HL-60 (cell line): Measurements from ENCODE around the gene ROPN1L.
A peak's percentile ranks its signal among the peaks of the same experiment; 100 is the strongest.

ENCODE experiments used
- DNase-seq, 2 experiments: peaks; one replicate each; pipeline ENCODE4 v3.0.0-alpha.2; 2010 to 2020; ENCODE audit warnings: low read depth in 1 of 2, low spot score in 1 of 2
- H3K27ac ChIP-seq: fragments of 250-450 bp; sonication (Bioruptor Pico); replicated peaks from 2 replicates; pipeline ENCODE4 v1.5.1; 2020; ENCODE audit warnings: mild to moderate bottlenecking, moderate library complexity
- H3K27me3 ChIP-seq: fragments of 250-450 bp; sonication (Bioruptor Pico); 2 replicates; pipeline ENCODE4 v1.5.1; 2021; ENCODE audit warnings: mild to moderate bottlenecking, moderate library complexity; ENCODE audit not compliant: insufficient read depth, poor library complexity, severe bottlenecking
- H3K4me3 ChIP-seq: replicated peaks from 2 replicates; pipeline ENCODE4 v1.5.1; 2011; ENCODE audit warnings: mild to moderate bottlenecking, control low read depth, low read length; ENCODE audit not compliant: insufficient read depth
- CTCF ChIP-seq: IDR thresholded peaks from one replicate; pipeline ENCODE4 v1.5.1; 2011; ENCODE audit warnings: low read length, control low read depth, inconsistent platforms; ENCODE audit not compliant: insufficient read depth
- GABPA ChIP-seq: IDR thresholded peaks from 2 replicates; pipeline ENCODE4 v1.6.1; 2012; ENCODE audit warnings: low read depth
- POLR2AphosphoS5 ChIP-seq: IDR thresholded peaks from 2 replicates; pipeline ENCODE4 v1.6.1; 2012; ENCODE audit warnings: low read depth
- REST ChIP-seq: IDR thresholded peaks from 2 replicates; pipeline ENCODE4 v1.6.1; 2012; ENCODE audit warnings: low read depth; ENCODE audit not compliant: insufficient replicate concordance
- SPI1 ChIP-seq: IDR thresholded peaks from 2 replicates; pipeline ENCODE4 v1.6.1; 2012; ENCODE audit warnings: low read depth, mild to moderate bottlenecking, borderline replicate concordance

Gene ROPN1L

GRCh38 chr5:10440367-10440990, 1.2 kb upstream of the ROPN1L start:
- TF ChIP-seq CTCF (no peak), SPI1 (no peak), REST (no peak), GABPA (no peak), POLR2AphosphoS5 (no peak)
- no peak for DNase-seq
- Histone ChIP-seq H3K27ac (no peak overlapping the region), H3K27me3 (no peaks in the 10 kb centered on the region), H3K4me3 (no peak overlapping the region)

GRCh38 chr5:10441992-10442435, 335 bp downstream of the ROPN1L start:
- H3K4me3 ChIP-seq: peak overlapping the region; percentile 85
- H3K27ac ChIP-seq: peak overlapping the region; percentile 69
- DNase-seq: no peak
- no peaks in the 10 kb centered on the region for H3K27me3 ChIP-seq
- TF ChIP-seq SPI1: no peak
- no peak for TF ChIP-seq POLR2AphosphoS5
- TF ChIP-seq CTCF: no peak
- TF ChIP-seq REST: peak; percentile 63

GRCh38 chr5:10442576-10442975, 897 bp downstream of the ROPN1L start:
- H3K4me3 ChIP-seq: peak overlapping the region; percentile 85
- no peaks in the 10 kb centered on the region for H3K27me3 ChIP-seq
- H3K27ac ChIP-seq: peak overlapping the region; percentile 69
- peak in 1 of 2 experiments; percentile 37 for DNase-seq
- TF ChIP-seq GABPA (no peak), POLR2AphosphoS5 (no peak), CTCF (no peak), REST (no peak), SPI1 (no peak)
